NCI-H748 treated with DMSO at 0.1 percent for 48 hours (cell line): ENCODE measurements around the gene FIZ1.

Source experiments
- DNase-seq: peaks from one replicate; lab custom pipeline; 2025; lab: John Stamatoyannopoulos, UW

Gene FIZ1

DNA sequence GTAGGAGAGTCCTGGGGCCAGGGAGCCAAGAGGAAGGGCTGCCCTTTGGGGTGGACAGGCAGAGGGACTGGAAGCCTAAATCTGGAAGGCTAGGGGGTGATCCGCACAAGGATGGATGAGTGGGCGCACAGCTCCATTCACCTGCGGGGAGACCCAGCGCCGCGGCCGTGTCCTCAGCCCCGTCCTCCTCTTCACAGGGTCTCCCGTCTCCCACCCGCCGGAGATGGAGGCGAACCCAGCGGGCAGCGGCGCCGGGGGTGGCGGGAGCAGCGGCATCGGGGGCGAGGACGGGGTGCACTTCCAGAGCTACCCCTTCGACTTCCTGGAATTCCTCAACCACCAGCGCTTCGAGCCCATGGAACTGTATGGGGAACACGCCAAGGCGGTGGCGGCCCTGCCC, 14.1 kb upstream of the FIZ1 start:
- DNase-seq: no peak

DNA sequence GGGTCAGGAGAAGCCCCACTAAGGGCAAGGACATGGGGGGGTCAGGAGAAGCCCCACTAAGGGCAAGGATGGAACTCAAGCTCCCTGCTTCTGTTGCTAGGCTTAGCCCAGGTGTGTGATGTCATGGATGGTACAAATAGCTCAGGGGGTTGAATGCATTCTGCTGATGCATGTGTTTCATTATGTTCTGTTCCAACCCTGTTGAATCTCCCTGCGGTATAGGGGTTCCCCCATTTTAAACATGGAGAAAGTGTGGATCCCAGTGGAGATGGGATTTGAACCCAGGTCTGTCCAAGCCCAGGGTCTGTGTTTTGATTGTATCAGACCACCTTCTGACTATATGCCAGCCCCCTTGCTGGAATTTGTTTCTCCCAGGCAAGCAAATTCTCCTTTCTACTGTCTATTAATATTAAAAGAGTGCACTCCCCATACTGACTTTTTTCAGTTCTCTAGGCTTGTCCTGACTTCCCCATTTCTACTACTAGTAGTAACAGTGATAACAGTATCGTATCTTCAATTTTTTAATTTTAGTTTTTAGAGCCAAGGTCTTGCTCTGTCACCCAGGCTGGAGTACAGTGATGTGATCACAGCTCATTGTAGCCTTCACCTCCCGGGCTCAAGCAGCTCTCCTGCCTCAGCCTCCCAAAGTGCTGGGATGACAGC, 12.8 kb upstream of the FIZ1 start:
- no peak for DNase-seq

DNA sequence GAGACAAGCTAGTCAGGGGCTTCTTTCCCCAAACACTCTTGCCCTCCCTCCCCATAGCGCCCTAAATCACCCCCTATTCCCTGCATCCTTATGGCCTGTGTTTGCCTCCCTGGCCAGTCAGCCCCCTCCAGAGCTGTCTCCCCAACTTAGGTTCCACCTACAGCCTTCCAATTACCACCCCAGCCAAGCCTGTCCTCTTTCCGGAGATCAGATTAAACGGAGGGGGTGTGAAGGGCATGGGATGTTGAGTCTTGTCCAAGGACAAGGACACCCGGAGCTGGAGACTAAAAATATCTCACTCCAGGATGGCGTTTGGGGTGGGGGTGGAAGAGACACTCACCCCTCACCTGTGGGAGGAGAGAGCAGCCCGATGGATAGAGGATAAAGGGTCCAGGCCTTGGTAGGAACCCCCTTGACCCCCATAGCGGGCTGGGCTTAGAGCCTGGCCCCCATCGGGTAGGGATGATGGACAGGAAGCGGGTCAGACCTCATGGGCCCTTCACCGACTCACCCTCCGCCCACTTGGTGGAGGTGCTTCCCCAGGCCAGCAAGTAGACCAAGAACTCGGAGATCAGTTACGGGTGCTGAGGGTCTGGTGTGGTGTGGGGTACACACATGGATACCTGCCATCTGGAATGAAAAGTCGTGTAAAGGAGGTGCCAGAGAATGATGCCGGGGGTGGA, 12.1 kb upstream of the FIZ1 start:
- DNase-seq: no peak

DNA sequence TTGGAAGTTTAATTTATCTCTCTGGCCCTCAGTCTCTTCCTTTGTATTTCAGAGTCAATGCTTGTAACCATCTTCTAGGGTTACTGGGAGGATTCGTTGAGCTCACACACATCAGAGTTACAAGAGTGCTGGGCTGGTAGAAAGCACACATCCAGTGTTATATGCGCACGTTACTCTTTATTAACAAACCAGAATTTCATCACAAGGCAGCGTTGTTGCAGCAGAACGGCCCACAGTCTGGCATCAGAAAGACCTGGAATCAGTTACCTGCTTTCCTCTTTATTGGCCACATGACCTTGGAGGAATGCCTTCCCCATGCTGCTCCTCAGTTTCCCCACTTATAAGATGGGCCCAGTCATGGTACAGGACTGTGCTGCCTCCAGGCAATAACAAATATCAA, 10.0 kb upstream of the FIZ1 start:
- DNase-seq: no peak

DNA sequence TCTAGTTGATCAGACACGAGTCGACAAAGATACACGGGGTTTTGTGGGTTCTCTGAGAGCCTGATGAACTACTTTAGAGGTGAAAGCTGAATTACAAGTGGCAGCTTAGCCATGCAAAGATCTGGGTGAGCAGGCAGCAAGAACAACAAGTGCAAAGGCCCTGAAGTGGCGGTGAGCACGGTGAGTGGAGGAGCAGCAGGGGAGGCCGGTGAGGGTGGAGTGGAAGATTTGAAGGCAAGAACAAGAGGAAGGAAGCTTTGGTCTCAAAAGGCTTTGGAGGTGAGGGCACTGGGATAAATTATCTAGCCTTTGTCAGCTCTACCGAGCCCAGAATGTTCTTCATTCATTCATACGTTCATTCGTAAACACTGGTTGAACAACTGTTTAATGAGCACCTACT, 7.5 kb upstream of the FIZ1 start:
- DNase-seq: no peak

DNA sequence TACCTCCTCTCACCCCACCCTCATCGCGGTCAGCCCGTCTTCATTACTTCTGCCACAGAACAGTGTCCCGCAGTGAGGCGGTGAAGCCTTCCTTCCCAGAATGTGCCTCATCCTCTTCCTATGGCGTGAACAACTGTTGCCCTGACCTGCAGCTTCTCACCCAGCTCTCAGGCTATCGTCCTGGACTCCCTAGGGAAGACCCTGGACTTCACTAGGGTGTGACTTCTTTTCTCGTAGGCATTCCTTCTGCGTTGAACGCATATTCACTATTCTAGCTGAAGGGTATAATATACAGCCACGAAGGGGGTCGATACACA, 7.1 kb upstream of the FIZ1 start:
- no peak for DNase-seq

DNA sequence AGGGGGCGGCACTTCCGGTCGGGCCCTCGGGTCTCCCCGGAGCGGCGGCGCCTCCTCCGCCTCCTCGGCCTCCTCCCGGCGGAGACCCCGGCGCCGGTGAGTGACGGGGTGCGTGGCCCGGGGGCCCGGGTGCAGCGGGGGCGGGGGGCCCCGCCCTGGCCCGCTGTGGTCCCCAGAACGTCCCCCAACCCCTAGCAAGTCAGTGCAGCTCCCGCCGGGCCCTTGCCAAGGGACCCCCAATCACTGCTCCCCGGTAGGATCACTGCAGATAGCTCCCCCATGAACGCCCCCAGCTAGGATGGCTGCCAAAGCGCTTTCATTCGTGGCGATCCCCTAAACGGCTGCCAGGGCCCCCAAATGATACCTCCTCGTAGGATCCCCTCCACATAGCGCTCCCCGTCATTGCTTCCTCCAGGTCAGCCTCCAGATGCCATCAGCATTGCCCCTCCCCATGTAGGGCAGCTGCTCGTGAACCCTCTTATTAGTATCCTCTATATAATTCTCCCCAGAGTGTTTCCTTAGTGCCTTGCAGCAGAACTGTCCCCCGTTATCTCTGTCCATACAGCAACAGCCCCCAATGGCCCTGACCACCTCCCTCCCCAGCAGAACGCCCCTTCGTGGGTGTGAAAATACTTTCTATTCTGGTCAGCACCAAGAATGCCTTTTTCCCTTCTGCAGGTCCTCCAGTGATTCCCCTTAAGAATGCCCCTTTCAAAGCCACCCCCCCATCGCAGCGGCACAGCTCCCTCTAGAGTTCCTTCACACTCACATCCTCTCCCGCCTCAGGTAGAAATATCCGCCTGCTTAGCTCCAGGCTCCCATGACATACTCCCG, 6.5 kb upstream of the FIZ1 start, which contains the start of gene ZNF865:
Gene ZNF865 (plus strand): TSS at position 11 of the 834 bp plus-strand sequence. CDS start 7,972 bp downstream, outside the sequence.
- peak; percentile 88 for DNase-seq

DNA sequence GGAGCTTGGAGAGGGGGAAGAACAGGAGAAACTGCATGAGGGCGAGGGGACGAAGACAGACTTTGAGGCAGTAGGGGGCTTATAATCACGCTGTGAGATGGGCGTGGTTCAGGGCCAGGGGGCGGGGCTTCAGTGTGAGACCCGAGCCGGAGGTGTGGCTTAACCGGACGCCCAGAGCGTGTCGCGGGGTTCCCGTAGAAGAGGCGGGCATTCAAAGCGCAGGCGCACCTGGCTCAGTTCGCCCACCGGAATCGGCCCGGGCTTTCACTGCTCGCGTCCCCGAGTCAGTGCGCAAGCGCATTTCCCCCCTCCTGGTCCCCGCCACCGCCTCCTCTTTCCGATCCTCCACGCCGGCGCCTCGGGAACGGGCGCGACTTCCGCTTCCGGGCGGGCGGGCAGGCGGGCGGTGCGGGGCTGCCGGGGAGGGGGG, 5.9 kb upstream of the FIZ1 start:
- DNase-seq: peak; percentile 94

DNA sequence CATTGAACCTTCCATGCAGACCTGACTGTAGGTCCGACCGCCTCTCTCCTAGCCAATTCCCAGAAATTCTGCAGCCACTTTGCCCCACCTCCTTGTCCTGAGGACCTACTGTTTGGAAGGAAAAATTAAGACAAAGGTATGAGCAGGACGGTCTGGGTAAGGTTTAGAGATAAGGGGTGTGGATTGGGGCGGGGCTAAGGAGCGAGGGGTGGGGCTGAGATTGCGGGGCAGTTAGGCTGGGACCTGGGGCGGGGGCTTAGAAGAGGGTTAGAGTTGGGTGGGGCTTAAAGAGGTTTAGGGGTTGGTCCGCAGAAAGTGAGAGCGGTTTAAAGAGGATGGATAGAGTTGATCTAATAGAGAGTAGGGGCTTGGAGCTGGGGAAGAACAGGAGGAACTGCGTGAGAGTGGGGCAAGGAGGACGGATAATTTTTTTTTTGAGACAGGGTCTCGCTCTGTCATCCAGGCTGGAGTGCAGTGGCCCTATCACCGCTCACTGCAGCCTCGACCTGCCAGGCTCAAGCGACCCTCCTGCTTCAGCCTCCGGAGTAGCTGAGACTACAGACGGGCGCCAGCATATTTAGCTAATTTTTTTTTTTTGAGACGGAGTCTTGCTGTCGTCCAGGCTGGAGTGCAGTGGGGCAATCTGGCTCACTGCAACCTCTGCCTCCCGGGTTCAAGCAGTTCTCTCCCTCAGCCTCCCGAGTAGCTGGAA, 4.4 kb upstream of the FIZ1 start:
- DNase-seq: no peak

DNA sequence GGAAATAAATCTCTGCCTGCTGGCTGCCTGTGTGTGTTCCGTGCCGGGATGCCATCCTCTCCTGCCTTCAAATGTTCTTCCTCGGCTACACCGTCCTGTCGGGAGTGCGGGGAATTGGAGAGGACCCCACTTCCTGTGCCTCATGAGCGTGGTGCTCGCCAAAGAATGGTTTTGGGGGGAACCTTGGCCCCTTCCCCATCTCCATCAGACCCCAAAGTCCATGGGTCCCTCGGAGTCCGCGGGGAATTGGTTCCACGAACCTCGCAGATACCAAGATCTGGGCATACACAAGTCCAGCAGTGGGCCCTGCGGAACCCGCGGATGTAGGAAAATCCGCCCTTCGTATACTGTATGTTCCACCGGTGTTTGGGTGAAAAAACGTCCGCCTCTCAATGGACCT, 3.8 kb upstream of the FIZ1 start:
- DNase-seq: no peak

DNA sequence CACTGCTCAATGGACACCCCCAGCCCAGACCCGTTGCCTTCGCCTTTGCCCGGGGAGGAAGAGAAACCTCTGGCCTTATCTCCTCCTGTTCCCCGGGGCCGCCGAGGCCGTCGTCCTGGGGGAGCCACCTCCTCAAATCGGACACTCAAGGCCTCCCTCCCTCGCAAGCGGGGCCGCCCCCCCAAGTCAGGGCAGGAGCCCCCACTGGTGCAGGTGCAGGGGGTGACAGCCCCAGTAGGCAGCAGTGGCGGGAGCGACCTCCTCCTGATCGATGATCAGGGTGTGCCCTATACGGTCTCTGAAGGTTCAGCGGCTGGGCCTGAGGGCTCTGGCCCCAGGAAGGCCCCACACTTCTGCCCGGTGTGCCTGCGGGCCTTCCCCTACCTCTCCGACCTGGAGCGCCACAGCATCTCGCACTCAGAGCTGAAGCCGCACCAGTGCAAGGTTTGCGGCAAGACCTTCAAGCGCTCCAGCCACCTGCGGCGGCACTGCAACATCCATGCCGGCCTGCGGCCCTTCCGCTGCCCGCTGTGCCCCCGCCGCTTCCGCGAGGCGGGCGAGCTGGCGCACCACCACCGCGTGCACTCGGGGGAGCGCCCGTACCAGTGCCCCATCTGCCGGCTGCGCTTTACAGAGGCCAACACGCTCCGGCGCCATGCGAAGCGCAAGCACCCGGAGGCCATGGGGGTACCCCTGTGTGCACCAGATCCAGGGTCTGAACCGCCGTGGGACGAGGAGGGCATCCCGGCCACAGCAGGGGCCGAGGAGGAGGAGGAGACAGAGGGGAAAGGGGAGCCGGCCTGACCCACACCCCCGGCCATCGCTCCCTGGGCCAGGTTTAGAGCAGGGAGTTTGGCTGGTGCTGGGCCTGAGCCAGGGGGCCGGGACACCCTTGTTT, 3.0 kb upstream of the FIZ1 start:
- DNase-seq: no peak

DNA sequence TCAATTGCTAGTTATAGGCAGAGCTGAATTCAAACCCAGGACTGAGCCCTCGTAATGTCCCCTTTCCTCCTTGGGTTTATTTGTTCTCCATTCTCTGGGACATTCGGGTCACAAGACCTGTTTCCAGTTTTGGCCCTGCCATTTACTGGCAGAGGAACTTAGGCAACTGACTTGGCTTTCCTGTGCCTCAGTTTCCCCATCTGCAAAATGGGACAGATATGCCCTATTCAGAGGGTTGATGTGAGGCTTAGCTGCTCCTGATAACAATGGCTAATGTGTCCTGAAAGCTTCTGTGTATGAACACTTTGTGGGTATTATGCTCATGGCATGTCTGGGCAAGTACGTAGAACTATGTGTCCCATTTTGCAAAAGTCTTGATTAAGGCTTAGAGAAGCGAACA, 1.8 kb upstream of the FIZ1 start:
- no peak for DNase-seq

DNA sequence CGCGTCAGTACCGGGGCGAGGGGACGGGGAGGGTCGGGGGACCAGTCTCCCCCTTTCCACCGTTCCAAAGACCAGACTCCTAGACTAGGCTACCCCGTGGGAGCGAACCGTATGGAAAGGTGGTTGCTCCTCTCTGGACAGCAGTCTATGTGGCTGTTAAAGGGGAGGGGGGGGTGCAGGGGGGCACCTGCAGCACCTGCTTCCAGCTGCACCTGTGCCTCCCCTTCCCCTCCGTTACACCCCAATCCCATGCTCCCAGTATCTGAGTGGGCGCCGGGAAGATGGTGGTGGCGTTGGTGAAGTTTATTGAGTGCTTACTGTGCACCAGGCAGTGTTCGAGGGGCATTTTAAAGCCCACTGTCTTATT, 1.3 kb upstream of the FIZ1 start:
- no peak for DNase-seq

DNA sequence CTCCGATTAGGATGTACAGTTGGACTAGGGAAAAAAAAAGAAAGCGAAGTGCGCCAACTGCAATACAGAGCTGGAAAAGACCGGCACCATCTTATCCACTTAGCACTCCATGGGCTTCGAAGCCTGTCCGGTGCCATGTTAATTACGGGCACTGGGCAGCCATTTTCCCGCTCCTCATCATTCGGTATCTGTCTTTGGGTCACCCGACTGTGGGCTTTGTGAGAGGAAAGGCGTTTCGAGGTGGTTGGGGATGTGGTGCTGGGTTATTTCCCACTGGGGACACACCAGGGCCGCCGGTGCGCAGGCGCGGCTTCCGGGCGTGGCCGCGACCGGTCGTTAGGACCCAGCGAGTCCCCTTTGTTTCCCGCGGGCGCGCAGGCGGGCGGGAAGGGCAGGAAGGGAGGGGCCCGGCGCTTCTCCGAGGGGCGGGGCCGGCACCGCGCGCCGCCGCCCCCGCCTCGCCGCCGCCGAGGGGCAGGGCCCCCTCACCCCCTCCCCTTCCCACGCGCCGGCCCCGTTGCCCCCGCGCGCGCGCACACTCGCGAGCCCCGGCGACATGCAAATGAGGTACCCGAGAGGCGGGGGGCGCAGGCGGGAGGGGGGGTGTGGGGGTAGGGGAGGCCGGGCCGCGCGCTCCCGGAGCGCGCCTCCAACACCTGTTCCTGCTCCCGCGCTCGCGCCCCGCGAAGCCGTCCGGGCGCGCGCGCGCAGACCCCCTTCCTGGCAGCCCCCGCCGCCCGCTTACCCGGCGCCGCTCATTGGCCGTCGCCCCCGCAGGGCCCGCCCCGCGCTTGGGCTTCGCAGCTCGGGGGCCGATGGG, 735 bp upstream of the FIZ1 start, which contains the start of gene ZNF524:
Gene ZNF524 (plus strand): TSS at position 447 of the 820 bp plus-strand sequence. CDS start 1,825 bp downstream, outside the sequence.
- DNase-seq: peak; percentile 95

DNA sequence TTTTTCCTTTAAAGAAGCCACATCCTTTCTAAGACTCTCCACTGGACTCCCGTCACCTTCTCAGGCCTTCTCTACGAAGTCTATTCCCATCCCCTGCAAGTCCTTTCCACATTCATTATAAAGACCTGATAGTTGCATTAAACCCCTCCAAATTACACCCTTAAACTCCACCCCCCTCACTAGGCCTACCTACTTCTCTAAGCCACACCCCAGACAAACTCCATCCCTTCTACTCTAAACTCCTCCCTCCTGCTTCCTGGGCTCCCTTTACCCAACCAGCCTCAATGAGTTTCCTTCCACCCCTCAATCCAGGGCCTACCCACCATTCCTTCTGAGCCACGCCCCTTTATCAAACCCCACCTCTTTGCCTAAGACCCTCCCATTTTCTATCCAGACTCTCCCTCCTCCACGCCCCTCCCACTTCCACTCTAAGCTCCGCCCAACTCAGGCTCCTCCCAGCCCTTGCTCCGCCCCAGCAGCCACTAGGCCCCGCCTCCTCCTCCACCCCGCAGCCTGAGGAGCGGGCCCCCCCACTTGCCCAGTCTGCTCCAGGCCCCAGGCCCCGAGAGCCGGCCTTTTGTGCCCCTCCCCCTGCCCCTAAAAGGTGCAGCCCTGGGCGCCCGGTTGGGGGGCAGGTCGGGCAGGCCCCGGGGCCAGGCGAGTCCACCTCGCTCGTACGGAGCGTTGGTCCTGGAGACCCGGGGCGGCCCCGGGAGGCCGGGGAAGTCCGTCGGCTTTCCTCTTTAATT, 424 bp downstream of the FIZ1 start:
- peak; percentile 97 for DNase-seq

DNA sequence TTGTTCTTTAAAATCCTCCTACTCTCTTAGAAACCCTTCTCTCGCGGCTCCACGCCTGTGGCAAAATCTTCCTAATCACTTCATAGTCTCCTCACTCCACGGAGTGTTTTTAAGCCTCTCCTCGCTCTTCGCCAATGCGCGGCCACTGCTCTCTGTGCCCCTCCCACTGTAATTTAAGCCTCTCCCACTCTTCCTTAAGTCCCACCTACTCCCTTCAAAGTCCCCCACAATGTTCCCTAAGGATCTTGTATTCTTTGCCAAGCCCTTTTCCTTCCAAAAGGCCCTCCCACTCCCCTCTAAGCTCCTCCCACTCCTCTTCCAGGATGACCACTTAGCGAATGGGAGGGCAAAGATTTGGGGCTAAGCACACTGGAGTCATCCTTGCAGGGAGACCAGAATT, 1.3 kb downstream of the FIZ1 start:
- DNase-seq: no peak

DNA sequence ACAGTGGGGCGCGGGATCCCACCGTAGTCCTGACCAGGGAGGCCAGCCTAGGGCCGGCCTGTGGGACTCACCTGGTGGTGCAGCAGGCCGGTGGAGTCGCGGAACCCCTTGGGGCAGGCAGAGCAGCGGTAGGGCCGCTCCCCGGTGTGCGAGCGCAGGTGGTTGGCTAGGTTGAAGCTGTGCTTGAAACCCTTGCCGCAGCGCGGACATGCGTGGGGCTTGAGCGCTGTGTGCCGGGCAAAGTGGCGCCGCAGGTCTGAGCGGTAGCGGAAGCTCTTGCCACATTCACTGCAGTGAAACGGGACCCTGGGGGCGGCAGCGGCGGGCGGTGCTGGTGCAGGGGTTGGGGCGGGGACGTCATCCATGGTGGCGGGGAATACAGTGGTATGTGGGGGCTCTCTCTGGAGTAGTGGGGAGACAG, 1.8 kb downstream of the FIZ1 start:
- DNase-seq: no peak

DNA sequence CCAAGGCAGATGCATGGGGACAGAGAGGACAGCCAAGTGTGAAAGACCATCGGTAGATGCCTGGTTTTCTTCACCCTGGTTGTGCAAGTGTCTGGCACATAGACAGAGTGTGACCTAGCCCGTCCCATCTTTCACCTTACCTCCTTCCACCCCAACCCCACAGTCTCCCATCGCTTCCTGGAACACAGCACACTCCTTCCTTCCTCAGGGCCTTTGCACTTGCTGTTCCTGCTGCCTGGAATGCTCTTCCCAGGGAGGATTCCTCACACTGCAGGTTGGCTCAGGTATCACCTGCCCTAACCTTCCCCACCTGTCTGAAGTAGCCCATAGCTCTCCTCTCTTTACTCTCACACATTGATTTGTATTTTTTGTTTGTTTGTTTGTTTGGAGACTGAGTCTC, 3.0 kb downstream of the FIZ1 start:
- no peak for DNase-seq

DNA sequence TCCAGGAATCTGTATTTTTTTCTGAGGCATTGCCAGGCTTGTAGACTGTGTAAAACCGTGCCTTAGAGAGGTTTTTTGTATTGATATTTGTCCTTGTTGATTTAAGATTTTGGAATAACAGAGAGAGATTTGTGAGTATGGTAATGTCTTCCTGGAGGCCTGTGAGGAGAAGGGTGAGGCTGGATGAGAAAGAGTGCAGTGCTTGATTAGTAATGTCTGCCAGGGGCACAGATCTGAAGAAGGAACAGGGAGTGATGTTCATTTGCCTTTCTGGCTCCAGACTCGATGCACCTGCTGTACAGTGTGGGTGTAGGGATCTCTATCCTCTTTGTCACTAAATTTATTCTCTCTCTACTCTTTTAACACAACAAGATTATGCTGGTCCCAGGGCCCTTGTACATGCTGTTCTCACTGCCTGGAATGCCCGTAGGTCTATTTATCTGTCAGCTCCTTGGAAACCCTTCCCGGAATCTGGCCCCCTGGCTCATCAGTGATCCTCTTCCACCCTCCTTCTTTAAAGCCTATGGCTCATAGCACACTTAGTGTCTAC, 4.2 kb downstream of the FIZ1 start:
- DNase-seq: no peak
